ENCODE results near the gene GARNL3. TPM values are rescaled to one million over a fixed set of nuclear protein-coding genes. Genes with fewer than 3 reads are reported as not detected.

Gene GARNL3
- total and polyA plus RNA-seq, 2 experiments from 2014 or later = 24.8 to 34.2 TPM

DNA sequence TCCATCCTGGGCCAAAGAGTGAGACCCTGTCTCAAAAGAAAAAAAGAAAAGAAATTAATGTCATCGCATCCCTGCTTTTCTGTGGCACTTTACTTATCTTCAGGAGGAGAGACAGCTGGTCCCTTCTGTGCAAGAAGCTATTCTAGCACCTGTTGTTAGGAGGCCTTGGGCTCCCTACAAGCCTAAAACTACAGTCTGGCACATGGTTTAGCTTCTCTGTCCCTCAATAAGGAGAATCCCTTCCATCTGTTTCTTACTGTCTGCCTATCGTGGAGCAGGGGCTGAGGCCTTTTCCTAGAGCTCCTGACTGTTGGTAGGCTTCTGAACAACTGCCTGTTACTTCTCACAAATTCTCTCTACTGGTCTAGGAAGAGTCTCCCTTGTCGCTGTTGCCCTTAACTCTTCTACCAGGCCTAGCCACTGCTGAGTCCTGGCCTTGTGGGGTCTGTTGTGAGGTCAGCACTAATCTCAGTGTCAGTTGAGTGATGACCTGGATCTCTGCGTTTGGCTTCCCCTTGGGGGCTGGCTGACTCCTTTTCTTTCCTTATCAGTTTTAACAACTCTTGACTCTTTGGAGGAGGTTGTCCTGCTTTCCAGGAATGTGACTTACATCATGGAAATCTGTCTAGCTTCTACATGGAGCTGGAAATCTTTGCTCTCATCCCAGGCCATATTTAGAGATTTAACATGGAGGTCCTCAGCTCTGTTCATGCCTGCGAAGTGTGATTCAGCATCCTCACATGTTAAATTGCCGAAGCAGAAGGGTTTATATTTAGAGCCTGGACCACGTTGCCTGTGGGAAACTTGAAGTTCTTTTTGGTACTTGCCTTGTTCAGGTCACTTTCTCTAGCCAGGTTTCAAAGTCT is 5.7 kb upstream of the GARNL3 start:
- Histone ChIP-seq H3K9me3 (ENCODE audit: low read depth) (no peaks in the 10 kb centered on the region), H3K27ac (peak overlapping the region; percentile 91), H3K4me3 (no peak overlapping the region), H3K4me1 (ENCODE audit: low read depth) (peaks cover 21% of the 10 kb centered on the region), H3K27me3 (no peaks in the 10 kb centered on the region), H3K36me3 (no peaks in the 10 kb centered on the region)
- peak; percentile 8 to 84 for DNase-seq (ENCODE audit: low read depth in 1 of 2, low spot score in 1 of 2)
- TF ChIP-seq, protein P1, sequence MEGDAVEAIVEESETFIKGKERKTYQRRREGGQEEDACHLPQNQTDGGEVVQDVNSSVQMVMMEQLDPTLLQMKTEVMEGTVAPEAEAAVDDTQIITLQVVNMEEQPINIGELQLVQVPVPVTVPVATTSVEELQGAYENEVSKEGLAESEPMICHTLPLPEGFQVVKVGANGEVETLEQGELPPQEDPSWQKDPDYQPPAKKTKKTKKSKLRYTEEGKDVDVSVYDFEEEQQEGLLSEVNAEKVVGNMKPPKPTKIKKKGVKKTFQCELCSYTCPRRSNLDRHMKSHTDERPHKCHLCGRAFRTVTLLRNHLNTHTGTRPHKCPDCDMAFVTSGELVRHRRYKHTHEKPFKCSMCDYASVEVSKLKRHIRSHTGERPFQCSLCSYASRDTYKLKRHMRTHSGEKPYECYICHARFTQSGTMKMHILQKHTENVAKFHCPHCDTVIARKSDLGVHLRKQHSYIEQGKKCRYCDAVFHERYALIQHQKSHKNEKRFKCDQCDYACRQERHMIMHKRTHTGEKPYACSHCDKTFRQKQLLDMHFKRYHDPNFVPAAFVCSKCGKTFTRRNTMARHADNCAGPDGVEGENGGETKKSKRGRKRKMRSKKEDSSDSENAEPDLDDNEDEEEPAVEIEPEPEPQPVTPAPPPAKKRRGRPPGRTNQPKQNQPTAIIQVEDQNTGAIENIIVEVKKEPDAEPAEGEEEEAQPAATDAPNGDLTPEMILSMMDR (IDR thresholded peaks at IDR 0.05; ENCODE audit: low read depth, low read length) = no peak

DNA sequence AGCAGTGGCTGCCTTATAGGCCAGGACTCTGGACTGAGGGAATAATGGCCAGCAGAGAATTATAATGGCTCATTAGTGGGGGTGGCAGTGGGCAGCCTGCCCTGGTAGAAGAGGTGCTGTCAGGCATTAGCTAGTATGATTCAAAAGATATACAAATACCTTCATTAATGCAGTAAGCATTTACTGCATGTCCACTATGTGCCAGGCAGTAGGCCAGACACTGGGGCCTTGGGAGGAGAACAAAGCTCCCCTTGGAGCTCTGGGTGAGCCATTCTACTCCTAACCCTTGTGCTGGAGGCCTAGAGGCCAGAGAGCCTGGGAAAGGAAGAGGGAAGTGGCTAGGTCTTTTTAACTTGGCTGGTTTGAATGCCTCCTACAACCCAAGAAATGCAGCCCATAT is 2.0 kb upstream of the GARNL3 start:
- Histone ChIP-seq H3K27ac (peak overlapping the region; percentile 38), H3K4me1 (ENCODE audit: low read depth) (peaks cover 28% of the 10 kb centered on the region), H3K4me3 (no peak overlapping the region), H3K36me3 (no peaks in the 10 kb centered on the region), H3K9me3 (ENCODE audit: low read depth) (no peaks in the 10 kb centered on the region), H3K27me3 (no peaks in the 10 kb centered on the region)
- no peak for DNase-seq (ENCODE audit: low read depth in 1 of 2, low spot score in 1 of 2)
- TF ChIP-seq, protein P1 (IDR thresholded peaks at IDR 0.05; ENCODE audit: low read depth, low read length) = no peak

GRCh38 chr9:127263237-127263636 is 1.3 kb upstream of the GARNL3 start:
- H3K27me3 ChIP-seq = no peaks in the 10 kb centered on the region
- H3K27ac ChIP-seq = peak overlapping the region; percentile 38
- peaks cover 26% of the 10 kb centered on the region for H3K4me1 ChIP-seq (ENCODE audit: low read depth)
- no peak overlapping the region for H3K4me3 ChIP-seq
- no peaks in the 10 kb centered on the region for H3K9me3 ChIP-seq (ENCODE audit: low read depth)
- TF ChIP-seq, protein P1 (IDR thresholded peaks at IDR 0.05; ENCODE audit: low read depth, low read length) = no peak
- H3K36me3 ChIP-seq = no peaks in the 10 kb centered on the region
- no peak for DNase-seq (ENCODE audit: low read depth in 1 of 2, low spot score in 1 of 2)

DNA sequence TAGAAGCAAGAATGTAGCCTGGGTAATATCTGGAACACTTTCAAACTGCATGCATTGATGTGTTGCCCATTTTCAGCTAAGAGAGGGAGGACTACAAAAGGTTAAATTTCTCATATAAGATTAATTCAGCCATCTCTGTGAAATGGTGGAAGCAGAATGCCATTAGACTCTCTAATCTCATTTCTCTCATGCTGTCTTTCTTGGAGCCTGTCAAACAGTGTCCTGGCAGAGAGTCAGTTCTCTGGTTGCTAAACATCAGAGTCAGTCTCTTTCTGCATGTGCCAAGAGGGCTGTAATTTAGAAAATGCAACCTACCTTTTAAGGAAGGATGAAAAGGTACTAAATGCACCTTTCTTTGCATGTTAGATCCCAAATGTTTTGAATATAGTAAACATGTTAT is 910 bp upstream of the GARNL3 start:
- H3K36me3 ChIP-seq = no peaks in the 10 kb centered on the region
- no peak overlapping the region for H3K27ac ChIP-seq
- H3K4me3 ChIP-seq = no peak overlapping the region
- no peaks in the 10 kb centered on the region for H3K27me3 ChIP-seq
- H3K9me3 ChIP-seq (ENCODE audit: low read depth) = no peaks in the 10 kb centered on the region
- DNase-seq (ENCODE audit: low read depth in 1 of 2, low spot score in 1 of 2) = no peak
- TF ChIP-seq, protein P1 (IDR thresholded peaks at IDR 0.05; ENCODE audit: low read depth, low read length) = no peak
- peaks cover 22% of the 10 kb centered on the region for H3K4me1 ChIP-seq (ENCODE audit: low read depth)

GRCh38 chr9:127267793-127268525 is 3.4 kb downstream of the GARNL3 start:
- no peaks in the 10 kb centered on the region for H3K36me3 ChIP-seq
- H3K9me3 ChIP-seq (ENCODE audit: low read depth) = no peaks in the 10 kb centered on the region
- H3K27ac ChIP-seq = no peak overlapping the region
- H3K4me1 ChIP-seq (ENCODE audit: low read depth) = peaks cover 8% of the 10 kb centered on the region
- H3K4me3 ChIP-seq = no peak overlapping the region
- H3K27me3 ChIP-seq = no peaks in the 10 kb centered on the region
- no peak for DNase-seq (ENCODE audit: low read depth in 1 of 2, low spot score in 1 of 2)
- TF ChIP-seq, protein P1 (IDR thresholded peaks at IDR 0.05; ENCODE audit: low read depth, low read length) = no peak

All from cardiac muscle cell (in vitro differentiated cells and primary cell).